Large intestine (tissue), 3 donors: Measurements from ENCODE around the gene ALK. TPM values are rescaled to one million over a fixed set of nuclear protein-coding genes. Genes with fewer than 3 reads are reported as not detected.

ENCODE experiments used
- DNase-seq, 2 donors: peaks; one replicate each; pipeline versions ENCODE4 v3.0.0 to v3.0.0-alpha.2; 2013
- H3K27ac ChIP-seq: one replicate; pipeline ENCODE4 v1.5.1; 2013; ENCODE audit warnings: low read length
- H3K27me3 ChIP-seq: 2 replicates; pipeline ENCODE4 v1.6.1; 2013; ENCODE audit warnings: low read length; ENCODE audit not compliant: control insufficient read depth, insufficient read depth
- H3K36me3 ChIP-seq: 2 replicates; pipeline ENCODE4 v1.6.1; 2013; ENCODE audit warnings: low read length; ENCODE audit not compliant: control insufficient read depth, insufficient read depth
- H3K4me1 ChIP-seq: one replicate; pipeline ENCODE4 v1.6.1; 2013; ENCODE audit warnings: low read length; ENCODE audit not compliant: control insufficient read depth, insufficient read depth
- H3K4me3 ChIP-seq: one replicate; pipeline ENCODE4 v1.5.1; 2013; ENCODE audit warnings: low read length
- H3K9me3 ChIP-seq: one replicate; pipeline ENCODE4 v1.6.1; 2013; ENCODE audit warnings: mild to moderate bottlenecking, low read depth, low read length, moderate library complexity; ENCODE audit not compliant: control insufficient read depth
- WGBS: methylation state at CpG from one replicate; pipeline ENCODE4 v1.1.5; 2013; ENCODE audit warnings: low lambda C conversion rate; ENCODE audit not compliant: insufficient coverage; 5-methylcytosine and 5-hydroxymethylcytosine counted together
- polyA plus RNA-seq: library from polyadenylated mRNA; unstranded; fragments of 120-200 nt; gene quantifications from one replicate; pipeline ENCODE4 v1.2.1, GENCODE V29; 2013

Gene ALK
- polyA plus RNA-seq, 1 donor: 1.5 TPM

GRCh38 chr2:29747786-29748470 is 173.5 kb downstream of the ALK start:
- Histone ChIP-seq H3K9me3 (no peaks in the 10 kb centered on the region), H3K27me3 (peaks cover 2% of the 10 kb centered on the region), H3K36me3 (no peaks in the 10 kb centered on the region), H3K4me3 (no peak overlapping the region), H3K27ac (no peak overlapping the region), H3K4me1 (no peaks in the 10 kb centered on the region)
- DNase-seq: no peak
- WGBS: no CpG with 5 or more reads among the region's 3 CpGs

- DNase-seq: no peak
- H3K9me3 ChIP-seq: no peaks in the 10 kb centered on the region
- H3K27ac ChIP-seq: no peak overlapping the region
- no peak overlapping the region for H3K4me3 ChIP-seq
- 100% methylated on average over 1 of the region's 3 CpGs for WGBS
- no peaks in the 10 kb centered on the region for H3K36me3 ChIP-seq
- H3K4me1 ChIP-seq: no peaks in the 10 kb centered on the region
- H3K27me3 ChIP-seq: no peaks in the 10 kb centered on the region
Measured at GRCh38 chr2:29744976-29745375, 176.4 kb downstream of the ALK start.

- no peaks in the 10 kb centered on the region for H3K36me3 ChIP-seq
- H3K9me3 ChIP-seq: no peaks in the 10 kb centered on the region
- no peak for DNase-seq
- no peak overlapping the region for H3K27ac ChIP-seq
- WGBS: no CpG with 5 or more reads among the region's 3 CpGs
- no peaks in the 10 kb centered on the region for H3K4me1 ChIP-seq
- no peaks in the 10 kb centered on the region for H3K27me3 ChIP-seq
- H3K4me3 ChIP-seq: no peak overlapping the region
Measured at GRCh38 chr2:29743516-29743915, 177.9 kb downstream of the ALK start.

- no peaks in the 10 kb centered on the region for H3K9me3 ChIP-seq
- DNase-seq: no peak
- H3K27ac ChIP-seq: no peak overlapping the region
- 100% methylated on average over 1 of the region's 2 CpGs for WGBS
- H3K4me1 ChIP-seq: no peaks in the 10 kb centered on the region
- H3K4me3 ChIP-seq: no peak overlapping the region
- H3K27me3 ChIP-seq: no peaks in the 10 kb centered on the region
- no peaks in the 10 kb centered on the region for H3K36me3 ChIP-seq
Measured at GRCh38 chr2:29742656-29743055, 178.7 kb downstream of the ALK start.

GRCh38 chr2:29741132-29741531 is 180.3 kb downstream of the ALK start:
- 60% methylated on average over 2 of the region's 4 CpGs for WGBS
- no peaks in the 10 kb centered on the region for H3K9me3 ChIP-seq
- no peaks in the 10 kb centered on the region for H3K4me1 ChIP-seq
- no peaks in the 10 kb centered on the region for H3K27me3 ChIP-seq
- no peak overlapping the region for H3K4me3 ChIP-seq
- no peaks in the 10 kb centered on the region for H3K36me3 ChIP-seq
- no peak for DNase-seq
- H3K27ac ChIP-seq: no peak overlapping the region

DNA sequence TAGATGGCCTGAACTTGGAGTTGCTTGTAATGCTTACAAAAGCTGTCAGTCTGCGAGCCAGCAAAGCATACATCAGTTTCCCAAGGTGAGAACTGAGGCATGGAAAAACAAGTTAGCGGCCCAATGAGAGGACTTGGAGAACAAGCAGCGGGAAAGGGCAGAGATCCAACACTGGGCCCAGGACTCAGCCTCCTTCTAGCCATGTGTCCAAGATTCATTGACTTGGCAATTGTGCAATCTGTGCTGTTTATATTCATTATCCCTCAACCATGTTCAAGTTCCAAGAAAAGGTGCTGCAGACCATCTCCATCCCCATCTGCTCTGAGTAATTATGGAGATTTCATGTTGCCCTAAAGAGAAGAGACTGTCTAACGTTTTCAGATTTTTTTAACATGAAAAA is 187.4 kb downstream of the ALK start:
- Histone ChIP-seq H3K4me1 (no peaks in the 10 kb centered on the region), H3K36me3 (no peaks in the 10 kb centered on the region), H3K9me3 (no peaks in the 10 kb centered on the region), H3K27ac (no peak overlapping the region), H3K4me3 (no peak overlapping the region), H3K27me3 (no peaks in the 10 kb centered on the region)
- DNase-seq: no peak
- no CpG with 5 or more reads among the region's 4 CpGs for WGBS

DNA sequence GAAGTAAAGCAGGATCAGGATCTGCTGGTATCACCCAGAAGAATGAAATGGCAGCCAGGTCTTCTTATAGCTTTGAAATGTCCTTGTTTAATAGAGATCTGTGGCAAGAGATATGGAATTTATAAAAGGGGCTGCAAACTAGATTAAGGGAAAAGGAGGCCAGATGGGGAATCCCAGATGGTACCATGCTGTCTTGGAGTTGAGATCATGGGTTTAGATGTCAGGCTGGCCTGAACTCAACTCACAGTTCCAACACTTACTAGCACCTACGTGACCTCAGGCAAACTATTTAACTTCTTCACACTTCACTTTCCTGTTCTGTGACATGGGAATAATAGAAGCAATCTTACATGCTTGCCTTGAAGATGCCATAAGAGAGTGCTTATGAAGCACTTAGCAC is 188.2 kb downstream of the ALK start:
- Histone ChIP-seq H3K9me3 (no peaks in the 10 kb centered on the region), H3K27ac (no peak overlapping the region), H3K27me3 (no peaks in the 10 kb centered on the region), H3K4me3 (no peak overlapping the region), H3K4me1 (no peaks in the 10 kb centered on the region), H3K36me3 (no peaks in the 10 kb centered on the region)
- no peak for DNase-seq
- no CpG with 5 or more reads among the region's 1 CpG for WGBS

GRCh38 chr2:29731948-29732347 is 189.4 kb downstream of the ALK start:
- H3K4me3 ChIP-seq: no peak overlapping the region
- no peak overlapping the region for H3K27ac ChIP-seq
- H3K27me3 ChIP-seq: no peaks in the 10 kb centered on the region
- H3K9me3 ChIP-seq: no peaks in the 10 kb centered on the region
- no peaks in the 10 kb centered on the region for H3K36me3 ChIP-seq
- H3K4me1 ChIP-seq: no peaks in the 10 kb centered on the region
- no peak for DNase-seq
- no CpG with 5 or more reads among the region's 2 CpGs for WGBS

DNA sequence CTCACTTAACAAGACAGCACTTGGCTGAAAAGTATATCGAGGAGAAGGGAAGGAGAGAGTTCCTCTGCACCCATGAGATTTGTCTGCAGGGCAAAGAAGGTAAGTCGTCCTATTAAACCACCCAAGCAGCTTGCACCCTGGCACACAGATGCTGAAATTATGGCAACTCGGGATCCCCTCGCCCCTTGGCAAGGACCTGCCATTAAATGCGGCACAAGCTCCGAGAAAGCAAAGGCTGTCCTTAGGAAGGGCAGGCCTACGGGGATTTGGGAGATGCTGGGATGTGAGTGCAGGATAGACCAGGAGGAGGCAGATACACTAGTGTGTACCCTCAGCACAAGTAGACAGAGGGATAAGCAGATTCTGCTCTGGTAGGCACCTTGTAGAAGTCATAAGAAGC is 191.5 kb downstream of the ALK start:
- Histone ChIP-seq H3K4me1 (no peaks in the 10 kb centered on the region), H3K27ac (no peak overlapping the region), H3K27me3 (no peaks in the 10 kb centered on the region), H3K36me3 (no peaks in the 10 kb centered on the region), H3K9me3 (no peaks in the 10 kb centered on the region), H3K4me3 (no peak overlapping the region)
- DNase-seq: no peak
- no CpG with 5 or more reads among the region's 7 CpGs for WGBS

GRCh38 chr2:29729401-29729800 is 192.0 kb downstream of the ALK start:
- no peak overlapping the region for H3K27ac ChIP-seq
- no peaks in the 10 kb centered on the region for H3K36me3 ChIP-seq
- H3K4me3 ChIP-seq: no peak overlapping the region
- WGBS: no CpG with 5 or more reads among the region's 7 CpGs
- H3K4me1 ChIP-seq: no peaks in the 10 kb centered on the region
- no peak for DNase-seq
- H3K9me3 ChIP-seq: no peaks in the 10 kb centered on the region
- H3K27me3 ChIP-seq: no peaks in the 10 kb centered on the region

DNA sequence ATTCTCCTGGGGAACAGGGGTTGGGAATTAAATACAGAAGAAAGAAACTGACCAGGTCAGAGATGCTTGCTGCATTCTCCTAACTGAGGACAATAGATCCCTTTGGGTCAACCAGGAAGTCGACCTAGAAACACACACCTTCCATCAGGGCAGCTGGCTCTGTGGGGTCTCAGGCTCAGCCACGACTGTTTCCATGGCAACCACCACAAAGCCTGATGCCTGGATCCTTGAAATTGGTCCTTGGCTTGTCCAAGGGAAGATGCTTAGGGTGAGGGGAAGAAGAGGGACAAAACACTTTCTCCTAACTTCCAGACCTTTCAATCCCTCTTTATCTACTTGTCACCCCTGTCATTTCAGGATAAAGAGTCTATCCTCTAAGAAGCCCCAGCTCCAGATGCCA is 194.4 kb downstream of the ALK start:
- Histone ChIP-seq H3K4me1 (no peaks in the 10 kb centered on the region), H3K27me3 (no peaks in the 10 kb centered on the region), H3K4me3 (no peak overlapping the region), H3K9me3 (no peaks in the 10 kb centered on the region), H3K36me3 (no peaks in the 10 kb centered on the region), H3K27ac (no peak overlapping the region)
- no CpG with 5 or more reads among the region's 2 CpGs for WGBS
- DNase-seq: no peak
